Lower lobe of right lung (tissue), 2 donors: ENCODE data around the gene SLC2A1. TPM values are rescaled to one million over a fixed set of nuclear protein-coding genes. Genes with fewer than 3 reads are reported as not detected.

Experiments
- ATAC-seq, 2 donors: fragments of 200-7000 bp; cut with Tn5 transposase; one replicate each; pipeline ENCODE4 v1.9.1; 2020 to 2022; ENCODE audit warnings: mild to moderate bottlenecking in 2 of 2, moderate library complexity in 2 of 2
- DNase-seq: peaks from one replicate; pipeline ENCODE4 v3.0.0-alpha.2; 2020
- H3K27ac ChIP-seq: fragments of 200-600 bp; one replicate; pipeline ENCODE4 v1.8.0; 2022
- H3K27me3 ChIP-seq: fragments of 200-600 bp; one replicate; pipeline ENCODE4 v1.8.0; 2022; ENCODE audit warnings: low read depth
- H3K36me3 ChIP-seq: fragments of 200-600 bp; one replicate; pipeline ENCODE4 v1.8.0; 2022; ENCODE audit warnings: mild to moderate bottlenecking
- H3K4me1 ChIP-seq: fragments of 200-600 bp; one replicate; pipeline ENCODE4 v1.8.0; 2022
- H3K4me3 ChIP-seq: fragments of 200-600 bp; one replicate; pipeline ENCODE4 v1.8.0; 2022; ENCODE audit warnings: mild to moderate bottlenecking
- H3K9me3 ChIP-seq: fragments of 200-600 bp; one replicate; pipeline ENCODE4 v1.8.0; 2022
- intact Hi-C: fragments of 100-400 bp; cut with DNase I; formaldehyde crosslinking; loops from one replicate; pipeline ENCODE4 v1.11.0; 2022
- total RNA-seq: library from RNA; stranded (reverse); fragmentation: NEBNext Ultra II Directional; extraction: Animal tissue kit (Norgen Biotek cat#: 25700); gene quantifications from one replicate; pipeline ENCODE4 v1.2.1, GENCODE V29; 2021
- TF ChIP-seq, protein P1 (sequence below): fragments of 200-600 bp; IDR thresholded peaks from one replicate; pipeline ENCODE4 v1.8.0; 2022; ENCODE audit warnings: antibody characterized with exemption, mild to moderate bottlenecking
- donor health status: DM: no; HTN: yes; CAD: no; lungs with severe emphysema.

SLC2A1 gene
- total RNA-seq, 1 donor from 2014 or later, result 10.6 TPM

GRCh38 chr1:42961312-42962091 is 2.8 kb upstream of the SLC2A1 start:
- Histone ChIP-seq H3K4me1 (peaks cover 23% of the 10 kb centered on the region), H3K36me3 (no peaks in the 10 kb centered on the region), H3K27me3 (peaks cover 37% of the 10 kb centered on the region), H3K27ac (peak overlapping the region; percentile 18), H3K9me3 (no peaks in the 10 kb centered on the region), H3K4me3 (no peak overlapping the region)
- ATAC-seq, result no peak
- no peak for DNase-seq
- intact Hi-C loops, result no loop called here
- TF ChIP-seq, protein P1, sequence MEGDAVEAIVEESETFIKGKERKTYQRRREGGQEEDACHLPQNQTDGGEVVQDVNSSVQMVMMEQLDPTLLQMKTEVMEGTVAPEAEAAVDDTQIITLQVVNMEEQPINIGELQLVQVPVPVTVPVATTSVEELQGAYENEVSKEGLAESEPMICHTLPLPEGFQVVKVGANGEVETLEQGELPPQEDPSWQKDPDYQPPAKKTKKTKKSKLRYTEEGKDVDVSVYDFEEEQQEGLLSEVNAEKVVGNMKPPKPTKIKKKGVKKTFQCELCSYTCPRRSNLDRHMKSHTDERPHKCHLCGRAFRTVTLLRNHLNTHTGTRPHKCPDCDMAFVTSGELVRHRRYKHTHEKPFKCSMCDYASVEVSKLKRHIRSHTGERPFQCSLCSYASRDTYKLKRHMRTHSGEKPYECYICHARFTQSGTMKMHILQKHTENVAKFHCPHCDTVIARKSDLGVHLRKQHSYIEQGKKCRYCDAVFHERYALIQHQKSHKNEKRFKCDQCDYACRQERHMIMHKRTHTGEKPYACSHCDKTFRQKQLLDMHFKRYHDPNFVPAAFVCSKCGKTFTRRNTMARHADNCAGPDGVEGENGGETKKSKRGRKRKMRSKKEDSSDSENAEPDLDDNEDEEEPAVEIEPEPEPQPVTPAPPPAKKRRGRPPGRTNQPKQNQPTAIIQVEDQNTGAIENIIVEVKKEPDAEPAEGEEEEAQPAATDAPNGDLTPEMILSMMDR, result no peak

- Histone ChIP-seq H3K4me1 (peaks cover 23% of the 10 kb centered on the region), H3K27ac (peak overlapping the region; percentile 18)
- TF ChIP-seq, protein P1, result no peak
Observed at GRCh38 chr1:42960566-42961311, 2.1 kb upstream of the SLC2A1 start.

DNA sequence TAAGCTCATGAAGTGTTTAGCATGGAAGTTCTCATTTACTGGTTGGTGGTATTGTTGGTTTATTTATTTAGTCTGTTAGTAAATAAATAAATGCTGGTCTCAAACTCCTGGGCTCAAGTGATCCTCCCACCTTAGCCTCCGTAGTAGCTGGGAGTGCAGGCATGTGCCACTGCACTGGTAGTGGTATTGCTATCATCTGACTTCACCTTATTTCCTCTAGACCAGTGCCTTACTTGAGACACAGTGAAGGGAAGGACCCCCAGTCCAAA is 1.4 kb upstream of the SLC2A1 start:
- no peaks in the 10 kb centered on the region for H3K36me3 ChIP-seq
- intact Hi-C loops, result no loop called here
- H3K9me3 ChIP-seq, result no peaks in the 10 kb centered on the region
- ATAC-seq (no peak), DNase-seq (no peak)
- H3K27me3 ChIP-seq, result peaks cover 37% of the 10 kb centered on the region
- peaks cover 23% of the 10 kb centered on the region for H3K4me1 ChIP-seq
- H3K4me3 ChIP-seq, result no peak overlapping the region
- TF ChIP-seq, protein P1, result no peak
- no peak overlapping the region for H3K27ac ChIP-seq

More at GRCh38 chr1:42960566-42961311, 2.1 kb upstream of the SLC2A1 start:
- Histone ChIP-seq H3K9me3 (no peaks in the 10 kb centered on the region), H3K4me3 (no peak overlapping the region), H3K27me3 (peaks cover 37% of the 10 kb centered on the region), H3K36me3 (no peaks in the 10 kb centered on the region)
- intact Hi-C loops, result no loop called here
- ATAC-seq (no peak), DNase-seq (no peak)

GRCh38 chr1:42957880-42958487 is 684 bp downstream of the SLC2A1 start:
- peaks cover 23% of the 10 kb centered on the region for H3K4me1 ChIP-seq
- DNase-seq (no peak), ATAC-seq (peak; percentile 54 to 58)
- peaks cover 31% of the 10 kb centered on the region for H3K27me3 ChIP-seq
- intact Hi-C loops, result no loop called here
- H3K9me3 ChIP-seq, result no peaks in the 10 kb centered on the region
- H3K36me3 ChIP-seq, result no peaks in the 10 kb centered on the region
- peak overlapping the region; percentile 74 for H3K27ac ChIP-seq
- TF ChIP-seq, protein P1, result no peak
- peak overlapping the region; percentile 73 for H3K4me3 ChIP-seq

DNA sequence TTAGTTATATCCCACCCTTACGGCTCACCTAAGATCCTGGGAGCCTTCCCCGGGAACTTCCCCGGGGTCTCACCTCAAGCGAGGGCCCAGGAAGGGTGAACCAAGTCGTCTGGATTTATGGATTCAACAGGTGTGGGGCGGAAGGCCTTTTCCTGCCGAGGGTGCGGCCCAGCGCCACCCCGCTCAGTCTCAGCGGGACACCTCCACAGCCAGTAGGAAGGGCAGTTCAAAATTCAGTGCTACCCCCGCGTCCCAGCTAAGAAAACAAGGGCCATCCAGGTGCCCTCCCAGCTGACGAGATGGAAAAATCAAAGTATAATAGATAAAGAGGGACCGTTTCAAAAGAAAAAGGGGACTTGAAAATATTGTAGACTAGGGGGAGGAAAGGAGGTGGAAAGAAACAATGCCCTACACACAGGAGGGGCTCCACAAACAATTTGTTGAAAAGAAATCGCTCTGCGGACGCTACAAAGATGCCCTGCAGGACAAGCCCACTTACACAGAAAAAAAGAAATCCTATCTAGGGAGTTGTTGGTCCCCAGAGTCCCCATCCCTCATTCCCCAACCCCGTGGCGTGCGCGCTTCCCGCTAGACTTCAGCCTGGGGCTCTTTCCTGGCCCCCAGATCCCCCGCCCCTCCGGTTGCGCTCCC is 1.3 kb downstream of the SLC2A1 start:
- Histone ChIP-seq H3K27me3 (peaks cover 24% of the 10 kb centered on the region), H3K4me1 (peaks cover 25% of the 10 kb centered on the region), H3K27ac (peak overlapping the region; percentile 74), H3K9me3 (no peaks in the 10 kb centered on the region), H3K36me3 (no peaks in the 10 kb centered on the region), H3K4me3 (peak overlapping the region; percentile 73)
- DNase-seq, result no peak
- ATAC-seq, result no peak
- intact Hi-C loops, result no loop called here
- TF ChIP-seq, protein P1, result no peak
